ENCODE data around the gene SLC38A1. TPM values are rescaled to one million over a fixed set of nuclear protein-coding genes. Genes with fewer than 3 reads are reported as not detected.

The SLC38A1 gene
- total and polyA plus RNA-seq, 2 experiments from 2014 or later: 114 to 234 TPM

DNA sequence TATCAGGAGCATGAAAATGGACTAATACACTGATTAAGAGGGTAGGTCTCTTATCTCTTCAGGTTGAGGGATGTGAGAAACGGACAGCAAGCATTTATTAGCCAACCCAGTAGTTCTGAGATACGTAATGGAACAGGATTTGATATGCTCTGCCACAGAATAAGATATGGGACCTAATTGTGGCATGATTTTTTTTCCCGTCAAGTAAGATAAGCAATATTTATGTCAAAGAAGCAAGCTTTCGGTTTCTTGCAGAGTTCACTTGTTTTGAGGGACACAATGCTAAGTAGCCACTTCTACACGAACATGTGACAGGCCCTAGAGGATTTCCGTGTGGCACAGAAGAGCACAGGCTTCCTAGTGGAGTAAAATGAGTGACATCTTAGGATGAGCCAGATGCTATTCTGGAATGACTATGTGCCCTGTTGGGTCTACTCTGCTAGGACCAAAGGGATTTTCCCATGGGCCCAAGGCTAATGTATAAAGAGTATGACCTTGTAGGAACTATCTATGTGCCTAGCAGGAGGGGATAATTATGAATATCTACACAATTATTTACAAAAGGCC lies 57.9 kb downstream of the SLC38A1 start:
- peaks cover 83% of the 10 kb centered on the region for H3K36me3 Mint-ChIP-seq (ENCODE audit: low read depth)
- Histone ChIP-seq H3K4me2 (no peak overlapping the region), H4K20me1 (replicated peaks; ENCODE audit: insufficient read depth) (peaks cover 12% of the 10 kb centered on the region; the same call in 1 of the 2 replicates), H3K4me3 (no peak overlapping the region), H3K9me2 (ENCODE audit: insufficient read depth) (no peaks in the 10 kb centered on the region), H3F3A (replicated peaks; ENCODE audit: low read depth) (no peaks in the 10 kb centered on the region), H3K4me1 (ENCODE audit: insufficient read depth) (peaks cover 15% of the 10 kb centered on the region; the same call in 1 of the 2 replicates), H3K27ac (ENCODE audit: low read depth) (peak overlapping the region; percentile 52; the same call in 1 of the 2 replicates), H3K79me2 (replicated peaks; ENCODE audit: insufficient read depth) (peaks cover 84% of the 10 kb centered on the region), H2AFZ (no peak overlapping the region), H3K27me3 (ENCODE audit: insufficient read depth) (no peaks in the 10 kb centered on the region), H3K36me3 (ENCODE audit: insufficient read depth) (peaks cover 20% of the 10 kb centered on the region; the same call in 1 of the 2 replicates)
- H3K27ac Mint-ChIP-seq: peak overlapping the region; percentile 6
- H3K4me3 Mint-ChIP-seq: no peak overlapping the region; the same call in 2 of the 3 replicates
- peaks cover 5% of the 10 kb centered on the region for H3K27me3 Mint-ChIP-seq (ENCODE audit: insufficient read depth, low read depth, poor library complexity)
- TF ChIP-seq, protein P1, sequence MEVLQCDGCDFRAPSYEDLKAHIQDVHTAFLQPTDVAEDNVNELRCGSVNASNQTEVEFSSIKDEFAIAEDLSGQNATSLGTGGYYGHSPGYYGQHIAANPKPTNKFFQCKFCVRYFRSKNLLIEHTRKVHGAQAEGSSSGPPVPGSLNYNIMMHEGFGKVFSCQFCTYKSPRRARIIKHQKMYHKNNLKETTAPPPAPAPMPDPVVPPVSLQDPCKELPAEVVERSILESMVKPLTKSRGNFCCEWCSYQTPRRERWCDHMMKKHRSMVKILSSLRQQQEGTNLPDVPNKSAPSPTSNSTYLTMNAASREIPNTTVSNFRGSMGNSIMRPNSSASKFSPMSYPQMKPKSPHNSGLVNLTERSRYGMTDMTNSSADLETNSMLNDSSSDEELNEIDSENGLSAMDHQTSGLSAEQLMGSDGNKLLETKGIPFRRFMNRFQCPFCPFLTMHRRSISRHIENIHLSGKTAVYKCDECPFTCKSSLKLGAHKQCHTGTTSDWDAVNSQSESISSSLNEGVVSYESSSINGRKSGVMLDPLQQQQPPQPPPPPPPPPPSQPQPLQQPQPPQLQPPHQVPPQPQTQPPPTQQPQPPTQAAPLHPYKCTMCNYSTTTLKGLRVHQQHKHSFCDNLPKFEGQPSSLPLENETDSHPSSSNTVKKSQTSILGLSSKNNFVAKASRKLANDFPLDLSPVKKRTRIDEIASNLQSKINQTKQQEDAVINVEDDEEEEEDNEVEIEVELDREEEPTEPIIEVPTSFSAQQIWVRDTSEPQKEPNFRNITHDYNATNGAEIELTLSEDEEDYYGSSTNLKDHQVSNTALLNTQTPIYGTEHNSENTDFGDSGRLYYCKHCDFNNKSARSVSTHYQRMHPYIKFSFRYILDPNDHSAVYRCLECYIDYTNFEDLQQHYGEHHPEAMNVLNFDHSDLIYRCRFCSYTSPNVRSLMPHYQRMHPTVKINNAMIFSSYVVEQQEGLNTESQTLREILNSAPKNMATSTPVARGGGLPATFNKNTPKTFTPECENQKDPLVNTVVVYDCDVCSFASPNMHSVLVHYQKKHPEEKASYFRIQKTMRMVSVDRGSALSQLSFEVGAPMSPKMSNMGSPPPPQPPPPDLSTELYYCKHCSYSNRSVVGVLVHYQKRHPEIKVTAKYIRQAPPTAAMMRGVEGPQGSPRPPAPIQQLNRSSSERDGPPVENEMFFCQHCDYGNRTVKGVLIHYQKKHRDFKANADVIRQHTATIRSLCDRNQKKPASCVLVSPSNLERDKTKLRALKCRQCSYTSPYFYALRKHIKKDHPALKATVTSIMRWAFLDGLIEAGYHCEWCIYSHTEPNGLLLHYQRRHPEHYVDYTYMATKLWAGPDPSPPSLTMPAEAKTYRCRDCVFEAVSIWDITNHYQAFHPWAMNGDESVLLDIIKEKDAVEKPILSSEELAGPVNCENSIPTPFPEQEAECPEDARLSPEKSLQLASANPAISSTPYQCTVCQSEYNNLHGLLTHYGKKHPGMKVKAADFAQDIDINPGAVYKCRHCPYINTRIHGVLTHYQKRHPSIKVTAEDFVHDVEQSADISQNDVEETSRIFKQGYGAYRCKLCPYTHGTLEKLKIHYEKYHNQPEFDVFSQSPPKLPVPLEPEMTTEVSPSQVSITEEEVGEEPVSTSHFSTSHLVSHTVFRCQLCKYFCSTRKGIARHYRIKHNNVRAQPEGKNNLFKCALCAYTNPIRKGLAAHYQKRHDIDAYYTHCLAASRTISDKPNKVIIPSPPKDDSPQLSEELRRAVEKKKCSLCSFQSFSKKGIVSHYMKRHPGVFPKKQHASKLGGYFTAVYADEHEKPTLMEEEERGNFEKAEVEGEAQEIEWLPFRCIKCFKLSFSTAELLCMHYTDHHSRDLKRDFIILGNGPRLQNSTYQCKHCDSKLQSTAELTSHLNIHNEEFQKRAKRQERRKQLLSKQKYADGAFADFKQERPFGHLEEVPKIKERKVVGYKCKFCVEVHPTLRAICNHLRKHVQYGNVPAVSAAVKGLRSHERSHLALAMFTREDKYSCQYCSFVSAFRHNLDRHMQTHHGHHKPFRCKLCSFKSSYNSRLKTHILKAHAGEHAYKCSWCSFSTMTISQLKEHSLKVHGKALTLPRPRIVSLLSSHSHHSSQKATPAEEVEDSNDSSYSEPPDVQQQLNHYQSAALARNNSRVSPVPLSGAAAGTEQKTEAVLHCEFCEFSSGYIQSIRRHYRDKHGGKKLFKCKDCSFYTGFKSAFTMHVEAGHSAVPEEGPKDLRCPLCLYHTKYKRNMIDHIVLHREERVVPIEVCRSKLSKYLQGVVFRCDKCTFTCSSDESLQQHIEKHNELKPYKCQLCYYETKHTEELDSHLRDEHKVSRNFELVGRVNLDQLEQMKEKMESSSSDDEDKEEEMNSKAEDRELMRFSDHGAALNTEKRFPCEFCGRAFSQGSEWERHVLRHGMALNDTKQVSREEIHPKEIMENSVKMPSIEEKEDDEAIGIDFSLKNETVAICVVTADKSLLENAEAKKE (CRISPR knock-in tag; IDR thresholded peaks at IDR 0.05): no peak
- TF ChIP-seq EZH2phosphoT487 (IDR thresholded peaks at IDR 0.05; ENCODE audit: unreplicated experiment) (no peak), ZNF331 (CRISPR knock-in tag; IDR thresholded peaks at IDR 0.05; ENCODE audit: low read depth) (no peak), POLR2AphosphoS5 (IDR thresholded peaks at IDR 0.05; ENCODE audit: low read depth) (no peak), ZNF114 (CRISPR knock-in tag; IDR thresholded peaks at IDR 0.05) (no peak), CREB1 (CRISPR knock-in tag; IDR thresholded peaks at IDR 0.05; ENCODE audit: low read depth) (no peak), STAT1 (IDR thresholded peaks at IDR 0.05; ENCODE audit: unreplicated experiment) (no peak), JUNB (IDR thresholded peaks at IDR 0.05; ENCODE audit: unreplicated experiment) (no peak), NANOG (IDR thresholded peaks at IDR 0.05; ENCODE audit: borderline replicate concordance) (no peak), EZH2 (IDR thresholded peaks at IDR 0.05; ENCODE audit: low read depth, unreplicated experiment) (no peak)
- TF ChIP-seq, protein P2, sequence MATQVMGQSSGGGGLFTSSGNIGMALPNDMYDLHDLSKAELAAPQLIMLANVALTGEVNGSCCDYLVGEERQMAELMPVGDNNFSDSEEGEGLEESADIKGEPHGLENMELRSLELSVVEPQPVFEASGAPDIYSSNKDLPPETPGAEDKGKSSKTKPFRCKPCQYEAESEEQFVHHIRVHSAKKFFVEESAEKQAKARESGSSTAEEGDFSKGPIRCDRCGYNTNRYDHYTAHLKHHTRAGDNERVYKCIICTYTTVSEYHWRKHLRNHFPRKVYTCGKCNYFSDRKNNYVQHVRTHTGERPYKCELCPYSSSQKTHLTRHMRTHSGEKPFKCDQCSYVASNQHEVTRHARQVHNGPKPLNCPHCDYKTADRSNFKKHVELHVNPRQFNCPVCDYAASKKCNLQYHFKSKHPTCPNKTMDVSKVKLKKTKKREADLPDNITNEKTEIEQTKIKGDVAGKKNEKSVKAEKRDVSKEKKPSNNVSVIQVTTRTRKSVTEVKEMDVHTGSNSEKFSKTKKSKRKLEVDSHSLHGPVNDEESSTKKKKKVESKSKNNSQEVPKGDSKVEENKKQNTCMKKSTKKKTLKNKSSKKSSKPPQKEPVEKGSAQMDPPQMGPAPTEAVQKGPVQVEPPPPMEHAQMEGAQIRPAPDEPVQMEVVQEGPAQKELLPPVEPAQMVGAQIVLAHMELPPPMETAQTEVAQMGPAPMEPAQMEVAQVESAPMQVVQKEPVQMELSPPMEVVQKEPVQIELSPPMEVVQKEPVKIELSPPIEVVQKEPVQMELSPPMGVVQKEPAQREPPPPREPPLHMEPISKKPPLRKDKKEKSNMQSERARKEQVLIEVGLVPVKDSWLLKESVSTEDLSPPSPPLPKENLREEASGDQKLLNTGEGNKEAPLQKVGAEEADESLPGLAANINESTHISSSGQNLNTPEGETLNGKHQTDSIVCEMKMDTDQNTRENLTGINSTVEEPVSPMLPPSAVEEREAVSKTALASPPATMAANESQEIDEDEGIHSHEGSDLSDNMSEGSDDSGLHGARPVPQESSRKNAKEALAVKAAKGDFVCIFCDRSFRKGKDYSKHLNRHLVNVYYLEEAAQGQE (IDR thresholded peaks at IDR 0.05; ENCODE audit: unreplicated experiment): no peak
- TF ChIP-seq, protein P3, sequence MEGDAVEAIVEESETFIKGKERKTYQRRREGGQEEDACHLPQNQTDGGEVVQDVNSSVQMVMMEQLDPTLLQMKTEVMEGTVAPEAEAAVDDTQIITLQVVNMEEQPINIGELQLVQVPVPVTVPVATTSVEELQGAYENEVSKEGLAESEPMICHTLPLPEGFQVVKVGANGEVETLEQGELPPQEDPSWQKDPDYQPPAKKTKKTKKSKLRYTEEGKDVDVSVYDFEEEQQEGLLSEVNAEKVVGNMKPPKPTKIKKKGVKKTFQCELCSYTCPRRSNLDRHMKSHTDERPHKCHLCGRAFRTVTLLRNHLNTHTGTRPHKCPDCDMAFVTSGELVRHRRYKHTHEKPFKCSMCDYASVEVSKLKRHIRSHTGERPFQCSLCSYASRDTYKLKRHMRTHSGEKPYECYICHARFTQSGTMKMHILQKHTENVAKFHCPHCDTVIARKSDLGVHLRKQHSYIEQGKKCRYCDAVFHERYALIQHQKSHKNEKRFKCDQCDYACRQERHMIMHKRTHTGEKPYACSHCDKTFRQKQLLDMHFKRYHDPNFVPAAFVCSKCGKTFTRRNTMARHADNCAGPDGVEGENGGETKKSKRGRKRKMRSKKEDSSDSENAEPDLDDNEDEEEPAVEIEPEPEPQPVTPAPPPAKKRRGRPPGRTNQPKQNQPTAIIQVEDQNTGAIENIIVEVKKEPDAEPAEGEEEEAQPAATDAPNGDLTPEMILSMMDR (conservative IDR thresholded peaks at IDR 0.05; ENCODE audit: low read depth in 2 of 2): no peak
- TF ChIP-seq, protein P4, sequence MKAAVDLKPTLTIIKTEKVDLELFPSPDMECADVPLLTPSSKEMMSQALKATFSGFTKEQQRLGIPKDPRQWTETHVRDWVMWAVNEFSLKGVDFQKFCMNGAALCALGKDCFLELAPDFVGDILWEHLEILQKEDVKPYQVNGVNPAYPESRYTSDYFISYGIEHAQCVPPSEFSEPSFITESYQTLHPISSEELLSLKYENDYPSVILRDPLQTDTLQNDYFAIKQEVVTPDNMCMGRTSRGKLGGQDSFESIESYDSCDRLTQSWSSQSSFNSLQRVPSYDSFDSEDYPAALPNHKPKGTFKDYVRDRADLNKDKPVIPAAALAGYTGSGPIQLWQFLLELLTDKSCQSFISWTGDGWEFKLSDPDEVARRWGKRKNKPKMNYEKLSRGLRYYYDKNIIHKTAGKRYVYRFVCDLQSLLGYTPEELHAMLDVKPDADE (IDR thresholded peaks at IDR 0.05): no peak
- no peak for DNase-seq (ENCODE audit: low spot score)
- no peak for ATAC-seq
- peaks cover 57% of the 10 kb centered on the region for H3K4me1 Mint-ChIP-seq
- H3K9me3 Mint-ChIP-seq: no peaks in the 10 kb centered on the region

Data from GM23338 (cell line).